HG03442 (cell line): ENCODE results near the gene RCOR1.

Source experiments
- ATAC-seq: cut with Tn5 transposase; IDR thresholded peaks from one replicate; pipeline ENCODE4 v1.9.1; 2021; ENCODE audit warnings: mild to moderate bottlenecking, moderate library complexity; ENCODE audit not compliant: unreplicated experiment

The RCOR1 gene

DNA sequence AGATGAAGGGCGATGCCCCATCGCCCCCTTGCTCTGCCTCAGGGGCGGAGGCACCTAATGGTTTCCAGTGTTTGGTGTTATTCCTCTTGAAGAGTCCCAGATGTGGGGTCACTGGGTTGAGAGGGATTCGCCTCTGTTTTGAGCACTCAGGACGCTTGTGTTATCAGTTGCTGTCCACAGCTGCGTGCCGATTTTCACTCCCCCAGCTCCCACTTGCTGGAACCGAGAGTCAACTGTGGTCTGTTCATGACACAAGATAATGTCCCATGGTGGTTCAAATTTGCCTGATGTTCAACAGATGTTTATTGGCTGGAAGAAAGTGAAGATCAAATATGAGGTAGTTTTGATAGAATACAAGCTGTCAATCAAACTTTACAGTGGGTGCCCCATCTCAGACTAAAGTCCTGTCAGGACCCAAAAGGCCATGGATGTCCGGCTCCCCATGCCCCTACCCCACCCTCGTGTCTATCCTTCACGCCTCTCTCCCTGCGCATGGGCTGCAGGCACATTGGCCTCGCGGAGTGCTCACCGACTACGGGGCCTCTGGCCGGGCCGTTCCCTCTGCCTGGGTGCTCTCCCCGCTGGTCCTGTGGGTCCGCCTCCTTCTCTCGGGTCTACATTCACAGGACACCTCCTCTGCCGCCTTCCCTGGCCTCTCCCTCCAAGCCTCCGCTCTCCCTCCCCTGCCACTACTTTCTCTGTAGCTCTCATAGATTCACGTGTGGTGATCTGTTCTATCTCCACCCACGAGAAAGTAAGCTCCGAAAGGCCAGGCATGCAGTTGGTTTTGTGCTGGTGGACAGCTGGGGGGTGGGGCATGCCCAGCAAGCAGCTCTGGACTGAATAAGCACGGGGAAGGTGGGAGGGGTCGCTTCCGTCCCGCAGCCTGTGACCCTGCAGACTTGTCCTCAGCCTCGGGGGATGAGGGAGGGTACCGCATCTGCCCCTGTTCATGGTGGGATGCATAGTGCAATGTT lies 178.0 kb downstream of the RCOR1 start:
- no peak for ATAC-seq

DNA sequence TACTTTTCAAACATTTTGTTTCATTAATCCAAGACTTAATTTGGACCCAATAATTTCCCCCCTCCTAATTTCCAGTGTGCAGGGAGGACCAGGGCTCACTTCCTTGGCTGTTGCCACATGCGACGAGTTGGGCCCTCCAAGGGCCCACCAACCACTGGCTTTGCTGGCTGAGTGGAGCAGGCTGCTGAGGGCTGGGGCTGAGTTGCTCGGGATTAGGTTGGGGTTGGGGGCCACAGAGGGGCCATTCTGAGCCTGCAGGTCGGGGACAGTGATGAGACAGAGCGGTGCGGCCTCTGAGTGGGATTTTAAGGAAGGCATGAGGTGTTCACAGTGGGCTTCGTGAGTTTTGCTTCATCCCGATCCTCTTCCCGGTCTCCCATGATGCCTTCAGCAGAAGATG lies 178.7 kb downstream of the RCOR1 start:
- no peak for ATAC-seq

DNA sequence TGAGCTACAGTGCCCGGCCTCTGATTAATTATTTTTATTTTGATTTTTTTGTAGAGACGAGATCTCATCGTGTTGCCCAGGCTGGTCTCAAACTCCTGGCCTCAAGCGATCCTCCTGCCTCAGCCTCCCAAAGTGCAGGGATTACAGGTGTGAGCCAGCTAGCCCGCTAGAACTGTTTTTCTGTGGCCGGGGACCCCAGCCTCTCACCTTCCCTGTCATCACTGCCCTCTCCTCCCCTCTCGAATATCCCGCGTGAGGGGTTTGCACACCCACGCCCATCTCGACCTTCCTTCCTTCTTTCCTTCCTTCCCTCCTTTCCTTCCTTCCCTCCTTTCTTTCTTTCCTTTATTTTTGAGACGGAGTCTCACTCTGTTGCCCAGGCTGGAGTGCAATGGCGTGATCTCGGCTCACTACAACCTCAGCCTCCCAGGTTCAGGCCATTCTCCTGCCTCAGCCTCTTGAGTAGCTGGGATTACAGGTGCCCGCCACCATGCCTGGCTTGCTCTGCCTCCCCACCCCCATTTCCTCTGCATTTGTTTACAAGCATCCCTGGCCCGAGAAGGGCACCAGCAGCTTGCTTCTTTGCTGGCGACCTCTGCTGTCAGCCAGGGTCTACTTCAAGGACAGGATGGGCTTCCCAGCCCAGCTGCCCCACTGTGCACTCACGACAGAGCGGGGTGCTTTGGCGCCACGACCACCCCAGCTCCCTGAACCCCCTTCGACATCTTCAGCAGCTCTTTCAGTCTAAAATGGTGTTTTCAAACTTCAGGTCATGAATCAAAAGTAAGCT lies 180.5 kb downstream of the RCOR1 start:
- no peak for ATAC-seq

DNA sequence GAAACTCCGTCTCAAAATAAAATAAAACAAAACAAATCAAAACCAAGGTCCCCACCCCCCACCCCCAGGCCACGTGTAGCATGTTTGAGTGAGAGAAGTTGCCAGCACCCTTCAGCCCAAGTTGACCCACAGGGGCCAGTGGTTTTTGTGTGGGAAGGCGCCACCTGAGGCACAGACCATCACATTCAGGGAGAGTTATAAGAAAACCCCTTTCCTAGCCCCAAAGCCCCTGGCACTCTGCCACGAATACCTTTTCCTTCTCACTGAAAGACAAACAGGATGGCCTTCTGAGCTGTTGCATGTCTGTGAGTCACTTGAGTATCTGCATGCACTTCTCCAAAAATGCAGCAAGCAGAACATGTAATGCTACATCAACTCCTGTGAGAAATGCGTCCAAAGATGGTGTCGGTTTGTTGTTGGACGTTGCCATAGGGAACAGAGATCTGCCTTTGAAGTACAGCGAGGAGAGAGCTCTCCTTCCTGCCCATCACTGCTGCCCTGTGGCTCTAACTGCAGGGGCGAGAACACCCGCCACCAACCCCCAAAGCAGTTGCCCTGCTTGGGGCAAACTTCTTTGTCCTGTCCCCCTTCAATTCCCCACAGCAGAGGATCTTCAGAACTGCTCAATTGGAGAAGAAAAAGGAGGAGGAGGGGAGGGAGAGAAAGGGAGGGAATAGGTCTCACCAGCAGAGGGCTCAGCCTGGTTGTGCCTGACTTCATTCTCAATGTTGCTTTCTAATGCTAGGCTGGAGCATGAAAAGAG lies 182.1 kb downstream of the RCOR1 start:
- no peak for ATAC-seq

DNA sequence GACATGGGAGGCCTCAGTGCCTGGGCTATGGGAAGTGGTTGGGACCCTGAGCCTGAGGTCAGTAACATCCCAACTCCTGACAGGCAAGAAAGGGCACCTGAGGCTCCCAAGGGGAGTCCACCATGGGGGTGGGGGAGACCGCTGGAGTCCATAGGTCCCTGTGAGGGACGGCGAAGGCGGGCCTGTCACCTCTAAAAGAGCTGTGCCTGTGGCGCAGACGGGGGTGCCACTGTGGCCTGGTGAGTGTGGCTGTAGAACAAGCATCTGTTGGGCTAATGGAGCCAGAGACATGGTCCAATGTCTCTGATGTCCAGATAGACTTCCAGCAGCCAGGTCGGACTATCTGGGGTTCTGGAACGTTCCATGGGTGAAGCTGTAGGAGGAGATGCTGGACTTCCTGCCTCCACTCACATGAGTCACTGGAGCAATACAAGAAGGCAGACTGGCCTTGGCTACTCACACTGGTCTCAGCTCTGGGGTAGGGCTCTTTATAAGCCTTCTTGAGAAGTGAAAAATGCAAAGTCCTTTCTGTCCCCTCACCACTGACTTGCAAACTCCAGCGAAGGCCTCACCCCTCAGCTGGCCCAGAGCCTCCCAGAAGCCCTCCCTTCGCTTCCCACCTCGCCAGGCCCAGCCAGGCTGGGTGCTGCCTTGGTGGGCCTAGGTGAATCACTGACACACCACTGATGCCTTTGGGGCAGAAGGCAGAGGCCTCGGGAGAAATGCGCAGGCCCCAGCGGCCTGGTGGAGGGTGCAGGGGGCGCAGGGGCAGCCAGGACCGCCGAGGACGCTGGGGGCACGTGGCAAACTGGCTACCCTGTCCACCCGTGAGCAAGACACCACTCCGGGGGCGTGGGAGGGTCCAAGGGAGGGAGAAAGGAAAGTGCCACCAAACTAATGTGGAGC lies 183.7 kb downstream of the RCOR1 start:
- no peak for ATAC-seq

DNA sequence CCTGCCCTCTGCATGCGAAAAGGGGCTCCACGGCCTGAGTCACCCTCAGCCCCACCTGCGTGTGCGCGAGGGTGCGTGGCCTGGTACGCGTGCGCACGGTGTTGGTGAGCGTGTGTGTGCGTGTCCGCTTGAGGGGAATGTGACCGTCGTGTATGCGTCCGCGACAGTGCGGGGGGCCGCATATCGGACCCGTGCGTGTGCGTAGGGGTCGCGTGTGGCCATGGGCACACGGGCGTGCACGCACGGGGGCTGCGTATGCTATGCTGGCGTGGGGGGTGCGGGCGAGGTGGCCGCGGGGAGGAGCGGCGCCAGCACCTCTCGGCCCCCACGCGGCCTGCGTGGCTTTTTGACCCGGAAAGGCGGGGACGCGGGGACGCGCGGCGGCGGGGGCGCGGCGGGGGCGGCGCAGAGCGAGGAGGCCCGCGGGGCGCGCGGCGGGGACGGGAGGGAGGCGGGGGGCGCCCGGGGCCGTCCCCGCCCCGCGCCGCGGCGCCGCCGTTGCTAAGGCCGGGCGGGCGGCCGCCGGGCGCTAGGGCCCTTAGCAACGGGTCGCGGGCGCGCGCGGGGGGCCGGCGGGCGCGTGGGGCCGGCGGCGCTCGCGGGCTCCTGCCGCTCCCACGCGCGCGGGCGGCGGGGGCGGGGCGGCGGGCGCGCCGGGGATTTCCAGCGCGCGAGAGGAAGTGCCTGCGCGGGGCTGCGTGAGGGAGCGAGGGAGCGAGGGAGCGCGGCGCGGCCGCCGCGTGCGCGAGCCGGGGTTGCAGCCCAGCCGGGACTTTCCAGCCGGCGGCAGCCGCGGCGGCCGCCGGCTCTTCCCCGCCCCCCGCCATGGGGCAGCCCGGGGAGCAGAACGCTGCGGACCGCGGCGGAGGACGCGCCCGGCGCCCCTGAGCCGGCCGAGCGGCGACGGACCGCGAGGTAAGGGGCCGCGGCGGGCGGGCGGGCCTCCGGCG lies 184.6 kb downstream of the RCOR1 start, which contains the start of gene TRAF3:
Gene TRAF3 (plus strand): TSS at position 689 of the 950 bp plus-strand sequence. CDS start 92,753 bp downstream, outside the sequence.
- peak; percentile 51 for ATAC-seq

DNA sequence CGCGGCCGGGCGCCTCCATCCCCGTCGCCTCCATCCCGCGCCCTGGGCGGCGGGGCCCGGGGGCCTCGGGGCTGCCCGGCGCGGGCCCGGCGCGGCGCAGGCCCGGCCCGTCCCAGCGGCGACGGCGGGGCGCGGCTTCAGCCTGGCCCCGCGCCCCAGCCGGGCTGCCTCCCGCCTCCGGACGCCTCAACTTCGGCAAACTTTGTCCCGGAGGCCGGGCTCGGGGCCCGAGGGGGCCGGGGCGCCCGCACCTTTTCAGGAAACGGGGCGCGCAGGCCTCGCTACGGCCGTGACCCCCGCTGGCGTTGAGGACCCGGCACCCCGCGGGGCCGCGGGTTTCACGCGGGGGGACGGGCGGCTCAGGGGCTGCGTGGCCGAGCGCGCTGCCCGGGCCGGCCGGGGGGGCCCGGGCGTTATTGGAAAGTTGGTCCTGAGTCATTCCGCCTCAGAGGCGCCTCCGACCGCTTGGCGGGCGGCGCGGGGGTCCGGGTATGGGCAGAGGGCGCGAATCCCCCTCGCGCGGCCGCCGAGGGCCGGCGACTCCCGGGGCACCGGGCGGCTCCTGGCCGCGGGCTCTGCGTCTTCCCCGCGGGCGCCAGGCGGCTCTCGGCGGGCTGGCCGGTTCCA lies 185.4 kb downstream of the RCOR1 start:
- ATAC-seq: peak; percentile 17

DNA sequence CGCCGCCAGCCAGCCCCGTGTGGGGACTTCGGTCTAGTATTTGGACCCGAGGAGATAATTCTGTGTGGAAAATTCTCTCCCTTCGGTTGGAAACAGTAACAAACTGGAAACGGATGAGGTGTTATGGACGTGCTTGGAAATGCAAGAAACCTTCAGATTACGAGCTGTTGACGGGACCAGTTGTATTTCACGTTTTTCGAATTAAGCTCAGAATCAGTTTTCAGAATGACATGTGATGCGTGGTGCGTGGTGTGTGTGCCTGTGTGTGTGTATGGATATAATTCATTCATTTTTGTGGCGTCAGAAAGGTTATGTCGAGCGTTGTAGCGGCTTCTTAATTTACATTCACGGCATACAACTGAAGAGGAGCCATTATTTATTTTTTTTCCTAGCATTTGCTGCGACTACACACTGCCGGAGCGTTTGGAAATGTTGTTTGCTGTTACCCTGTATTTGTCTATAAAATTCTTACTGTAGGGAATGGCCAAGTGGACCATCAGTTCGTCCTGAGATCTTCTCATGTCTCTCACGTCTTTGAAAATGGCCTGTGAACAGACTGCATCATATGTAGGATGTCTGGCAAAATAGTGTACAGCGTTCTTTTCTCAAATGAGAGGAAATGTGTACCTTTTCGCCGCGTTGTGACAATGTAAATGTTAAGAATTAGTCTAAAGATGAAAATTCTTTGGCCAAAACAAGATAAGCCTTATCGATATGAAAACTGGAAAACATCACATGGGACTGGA lies 186.1 kb downstream of the RCOR1 start:
- ATAC-seq: no peak

DNA sequence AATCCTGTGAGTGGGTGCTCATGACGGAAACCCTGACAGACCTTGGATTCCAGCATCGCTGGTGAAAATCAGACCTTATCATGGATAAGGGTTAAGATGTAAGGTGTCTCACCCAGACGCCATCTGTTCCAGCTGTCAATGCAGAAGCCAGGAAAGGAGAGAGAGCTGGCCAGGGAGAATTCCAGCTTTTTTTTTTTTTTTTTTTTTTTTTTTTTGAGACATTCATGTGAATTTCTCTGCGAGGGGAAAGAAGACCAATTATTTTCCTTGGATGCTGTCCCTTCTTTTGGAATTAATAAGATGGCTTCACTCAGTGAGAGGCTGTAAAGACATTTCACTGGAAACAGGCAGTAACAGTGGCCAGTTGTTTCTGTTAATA lies 186.6 kb downstream of the RCOR1 start:
- no peak for ATAC-seq

DNA sequence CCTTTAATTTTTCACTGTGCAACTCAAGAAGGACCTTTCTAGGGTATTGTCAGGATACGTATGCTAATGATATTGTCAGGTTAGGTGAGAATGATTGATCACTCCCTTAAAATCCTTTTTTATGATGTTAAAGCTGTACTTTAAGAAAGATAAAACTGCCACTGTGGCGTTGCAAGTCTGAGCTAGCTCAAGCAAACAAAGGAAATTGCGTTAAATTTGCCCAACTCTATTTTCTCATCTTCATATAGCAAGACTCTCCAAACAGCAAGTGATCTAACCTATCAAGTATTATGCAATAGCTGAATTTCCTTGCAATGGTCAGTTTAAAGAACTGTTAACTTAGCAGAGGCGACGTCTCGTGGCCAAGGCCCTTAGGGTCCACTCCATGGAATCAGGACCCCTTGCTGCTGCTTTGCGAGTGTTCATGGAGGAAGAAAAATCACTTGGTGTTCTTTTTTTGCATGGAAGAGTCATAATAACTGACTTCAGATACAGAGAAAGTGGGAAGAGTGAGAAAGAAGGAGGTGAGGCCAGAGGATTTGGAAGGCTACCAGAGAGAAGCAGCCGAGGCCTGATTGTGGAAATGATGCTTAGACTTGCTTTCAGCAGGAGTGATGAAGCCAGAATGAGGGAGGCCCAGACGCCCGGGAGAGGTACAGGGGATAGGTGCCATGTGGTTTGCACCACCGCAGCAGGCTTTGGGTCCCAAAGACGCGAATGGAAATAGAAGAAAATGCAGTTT lies 187.3 kb downstream of the RCOR1 start:
- ATAC-seq: no peak
